HG03520 (cell line): ENCODE measurements around the gene CAMTA1.

ENCODE experiments used
- ATAC-seq: cut with Tn5 transposase; IDR thresholded peaks from one replicate; pipeline ENCODE4 v1.9.1; 2021; ENCODE audit warnings: mild to moderate bottlenecking, moderate library complexity; ENCODE audit not compliant: unreplicated experiment

The CAMTA1 gene

DNA sequence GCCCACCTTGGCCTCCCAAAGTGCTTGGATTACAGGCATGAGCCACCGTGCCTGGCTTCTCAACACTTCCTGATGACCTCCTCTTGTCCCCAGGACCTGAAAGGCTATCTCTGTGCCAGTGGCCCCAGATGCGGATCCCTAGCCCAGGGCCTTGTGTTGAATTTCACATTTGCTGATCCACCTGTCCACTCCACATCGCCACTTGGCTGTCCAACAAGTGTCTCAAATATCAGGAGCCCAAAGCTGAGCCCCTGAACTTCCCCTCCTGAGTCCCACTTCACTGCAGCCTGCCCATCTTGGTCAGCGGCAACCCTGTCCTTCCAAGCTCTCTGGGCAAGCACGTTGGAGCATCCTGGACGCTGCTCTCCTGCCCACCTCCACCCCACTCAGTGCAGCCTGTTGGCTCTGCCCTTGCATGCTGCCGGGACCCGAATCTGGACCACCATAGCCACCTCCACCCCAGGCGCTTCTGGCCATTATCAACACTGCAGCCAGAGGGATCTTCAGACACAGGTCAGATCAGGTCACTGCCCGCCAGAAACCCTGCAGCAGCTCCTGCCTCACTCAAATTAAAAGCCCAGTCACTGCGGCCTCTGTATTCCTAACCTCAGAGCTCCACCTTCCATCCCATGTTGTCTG, 633.3 kb downstream of the CAMTA1 start:
- no peak for ATAC-seq

- ATAC-seq, result no peak
Measured at GRCh38 chr1:7420098-7420445, 634.8 kb downstream of the CAMTA1 start.

GRCh38 chr1:7420470-7421100, 635.3 kb downstream of the CAMTA1 start:
- no peak for ATAC-seq

- no peak for ATAC-seq
Measured at GRCh38 chr1:7421471-7422075, 636.3 kb downstream of the CAMTA1 start.

DNA sequence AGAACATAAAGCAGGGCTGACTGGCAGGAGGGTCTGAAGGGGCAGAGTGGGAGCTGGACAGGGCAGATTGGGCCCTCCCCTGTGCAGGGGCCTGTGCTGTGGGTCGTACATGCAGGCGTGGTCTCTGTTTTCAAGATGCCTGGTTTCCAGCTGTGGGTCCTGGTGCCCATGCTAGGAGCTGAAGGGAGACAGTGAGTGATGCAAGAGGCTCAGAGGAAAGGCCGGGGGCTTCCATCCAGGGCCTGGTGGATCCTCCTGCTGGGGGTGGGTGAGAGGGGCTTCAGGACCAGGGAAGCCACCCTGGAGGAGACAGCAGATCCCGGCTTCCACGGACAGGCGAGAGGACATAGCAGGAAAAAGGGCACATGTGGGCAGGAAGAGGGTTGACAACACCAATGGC, 636.8 kb downstream of the CAMTA1 start:
- ATAC-seq, result no peak

- ATAC-seq, result no peak
Measured at GRCh38 chr1:7422561-7422960, 637.3 kb downstream of the CAMTA1 start.

DNA sequence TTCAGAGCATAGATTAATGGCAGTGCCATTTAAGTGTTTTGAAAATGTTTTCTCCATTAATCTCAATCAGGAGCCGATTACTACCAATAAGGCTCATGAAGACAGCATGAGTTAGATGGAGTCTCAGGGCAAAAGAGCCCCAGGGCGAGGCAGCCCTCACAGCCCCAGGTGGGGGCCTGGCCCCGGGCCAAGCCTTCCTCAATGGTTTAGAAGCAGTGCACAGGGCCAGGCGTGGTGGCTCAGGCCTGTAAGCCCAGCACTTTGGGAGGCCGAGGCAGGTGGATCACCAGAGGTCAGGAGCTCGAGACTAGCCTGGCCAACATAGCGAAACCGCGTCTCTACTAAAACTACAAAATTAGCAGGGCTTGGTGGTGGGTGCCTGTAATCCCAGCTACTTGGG, 637.7 kb downstream of the CAMTA1 start:
- ATAC-seq, result no peak

DNA sequence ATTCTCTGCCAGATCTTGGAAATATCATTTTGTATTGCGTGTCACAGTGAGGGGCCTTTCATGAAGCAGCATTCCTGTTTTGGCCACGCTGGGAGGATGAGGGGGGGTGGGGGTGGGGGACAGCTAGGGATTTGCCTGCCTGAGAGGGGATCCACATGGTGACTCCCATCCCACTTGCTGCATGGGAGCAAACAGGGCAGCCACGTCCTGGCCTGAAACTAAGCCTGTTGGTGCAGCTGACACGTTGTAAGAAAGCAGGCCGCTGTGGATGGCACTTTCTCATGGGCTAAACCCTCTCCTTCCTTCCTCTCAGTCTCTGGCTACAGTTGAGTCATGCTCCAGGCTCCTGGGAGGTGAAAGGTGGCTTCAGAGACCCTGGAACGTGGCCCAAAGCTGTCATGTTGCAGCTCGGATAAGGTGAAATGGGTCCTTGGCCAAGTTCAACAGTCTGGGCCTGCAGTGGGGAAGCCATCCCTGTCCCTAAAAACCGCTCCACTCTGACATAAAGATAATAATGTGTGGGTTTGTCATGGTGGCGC, 639.2 kb downstream of the CAMTA1 start:
- no peak for ATAC-seq

- no peak for ATAC-seq
Measured at GRCh38 chr1:7425229-7425628, 640.0 kb downstream of the CAMTA1 start.

DNA sequence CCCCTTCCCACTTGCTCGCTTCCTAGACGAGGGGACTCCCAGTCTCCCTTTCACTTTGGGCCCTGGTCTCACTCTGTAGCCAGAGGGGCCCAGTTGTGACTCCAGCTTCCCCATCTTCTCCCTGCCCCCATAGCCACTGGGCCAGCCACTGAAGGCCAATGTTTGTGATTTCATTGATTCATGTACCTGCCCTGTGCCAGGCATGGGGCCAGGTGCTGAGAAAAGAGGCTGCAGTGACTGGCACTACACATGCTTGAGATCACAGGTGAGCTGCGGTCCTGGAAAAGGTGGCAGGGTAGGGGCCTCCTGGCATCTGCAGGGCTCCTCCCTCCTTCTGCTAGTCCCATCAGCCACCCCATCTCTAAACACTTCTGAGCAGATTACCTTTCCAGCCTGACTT, 640.5 kb downstream of the CAMTA1 start:
- ATAC-seq, result no peak

GRCh38 chr1:7426780-7427604, 641.7 kb downstream of the CAMTA1 start:
- no peak for ATAC-seq

GRCh38 chr1:7427605-7428300, 642.5 kb downstream of the CAMTA1 start:
- no peak for ATAC-seq

GRCh38 chr1:7429290-7429689, 644.0 kb downstream of the CAMTA1 start:
- no peak for ATAC-seq

DNA sequence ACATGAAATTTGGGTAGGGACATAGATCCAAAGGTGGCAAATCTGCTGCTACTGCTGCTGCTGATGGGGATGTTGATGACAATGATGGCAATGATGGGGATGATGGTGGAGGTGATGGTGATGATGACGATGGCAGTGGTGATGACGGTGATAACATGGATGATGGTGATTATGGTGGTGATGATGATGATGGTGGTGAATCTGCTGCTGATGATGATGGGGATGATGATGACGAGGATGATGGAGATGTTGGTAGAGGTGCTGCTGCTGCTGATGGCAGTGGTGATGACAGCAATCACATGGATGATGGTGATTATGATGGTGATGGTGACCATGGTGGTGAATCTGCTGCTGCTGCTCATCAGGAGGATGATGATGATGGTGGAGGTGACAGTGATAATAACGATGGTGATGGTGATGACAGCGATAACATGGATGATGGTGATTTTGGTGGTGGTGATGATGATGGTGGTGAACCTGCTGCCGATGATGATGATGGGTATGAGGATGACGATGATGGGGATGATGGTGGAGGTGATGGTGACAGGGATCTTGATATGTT, 644.9 kb downstream of the CAMTA1 start:
- ATAC-seq, result no peak

- no peak for ATAC-seq
Measured at GRCh38 chr1:7430691-7431090, 645.4 kb downstream of the CAMTA1 start.

DNA sequence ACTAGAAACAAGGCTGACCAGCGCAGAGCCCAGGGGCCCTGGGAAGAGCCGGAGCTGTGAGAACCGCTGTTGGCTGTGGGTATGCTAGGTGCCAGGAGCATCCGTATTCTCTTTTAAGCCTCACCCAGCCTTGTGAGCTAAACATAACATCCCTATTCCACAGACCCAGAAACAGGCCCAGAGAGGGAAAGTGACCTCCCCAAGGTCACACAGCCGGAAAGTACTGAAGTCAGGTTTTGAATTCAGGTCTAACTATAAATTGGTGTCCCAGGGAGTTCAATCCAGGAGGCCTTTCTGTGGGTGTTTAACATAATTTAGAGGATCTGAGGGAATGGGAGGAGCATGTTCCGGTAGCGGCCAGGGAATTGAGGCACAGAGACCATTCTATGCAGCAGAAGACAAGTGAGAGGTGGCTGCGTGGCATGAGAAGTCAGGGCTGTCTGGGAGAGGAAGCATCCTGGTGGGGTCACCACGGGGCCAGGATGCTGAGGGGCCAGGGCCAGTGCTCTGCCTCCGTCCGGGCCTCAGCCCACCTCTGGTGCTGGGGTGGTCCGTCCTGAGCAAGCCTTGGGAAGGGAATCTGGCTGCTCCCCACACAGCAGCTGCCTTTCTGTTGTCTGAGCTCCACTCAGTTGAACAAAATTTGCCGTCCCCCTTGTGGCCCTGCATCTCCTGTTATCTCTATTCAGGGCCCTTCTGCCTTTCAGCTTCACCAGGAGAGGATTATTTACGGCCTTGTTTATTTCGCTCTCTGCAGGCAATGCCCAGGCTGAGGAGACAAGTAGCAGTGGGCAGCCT, 647.0 kb downstream of the CAMTA1 start:
- no peak for ATAC-seq

- no peak for ATAC-seq
Measured at GRCh38 chr1:7432900-7433380, 647.7 kb downstream of the CAMTA1 start.

DNA sequence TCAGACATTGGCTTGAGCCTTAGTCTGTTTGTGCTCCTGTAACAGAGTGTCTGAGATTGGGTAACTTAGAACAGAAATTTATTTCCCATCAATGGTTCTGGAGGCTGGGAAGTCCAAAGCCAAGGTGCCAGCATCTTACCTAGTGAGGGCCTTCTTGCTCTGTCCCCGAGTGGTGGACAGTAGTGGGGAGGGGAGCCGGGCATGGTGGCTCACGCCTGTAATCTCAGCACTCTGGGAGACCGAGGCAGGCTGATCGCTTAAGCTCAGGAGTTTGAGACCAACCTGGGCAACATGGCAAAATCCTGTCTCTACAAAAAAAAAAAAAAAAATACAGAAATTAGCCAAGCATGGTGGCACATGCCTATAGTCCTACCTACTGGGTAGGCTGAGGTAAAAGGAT, 649.3 kb downstream of the CAMTA1 start:
- no peak for ATAC-seq

GRCh38 chr1:7435276-7436055, 650.2 kb downstream of the CAMTA1 start:
- no peak for ATAC-seq
